CD4-positive, alpha-beta T cell treated with Interleukin-2 at 100 ng/mL for 4 hours (primary cell): Measurements from ENCODE around the gene POLRMT.

Experiments
- DNase-seq: peaks from one replicate; pipeline ENCODE4 v3.0.0-alpha.2; 2020; ENCODE audit warnings: low spot score

The POLRMT gene

GRCh38 chr19:662962-663681 lies 29.8 kb upstream of the POLRMT start, which contains the start of gene RNF126:
Gene RNF126 (minus strand): TSS chr19:663214. CDS start chr19:663121, 93 bp downstream.
- peak; percentile 95 for DNase-seq

- peak; percentile 72 for DNase-seq
Observed at GRCh38 chr19:662207-662961, 29.0 kb upstream of the POLRMT start.

- peak; percentile 70 for DNase-seq
Observed at GRCh38 chr19:661427-662196, 28.3 kb upstream of the POLRMT start.

- no peak for DNase-seq
Observed at GRCh38 chr19:660793-661426, 27.6 kb upstream of the POLRMT start.

GRCh38 chr19:658916-659839 lies 25.8 kb upstream of the POLRMT start:
- peak; percentile 72 for DNase-seq

- no peak for DNase-seq
Observed at GRCh38 chr19:658059-658839, 24.9 kb upstream of the POLRMT start.

GRCh38 chr19:657611-658010 lies 24.3 kb upstream of the POLRMT start:
- no peak for DNase-seq

GRCh38 chr19:656751-657559 lies 23.6 kb upstream of the POLRMT start:
- DNase-seq: no peak

- no peak for DNase-seq
Observed at GRCh38 chr19:655691-656090, 22.4 kb upstream of the POLRMT start.

- no peak for DNase-seq
Observed at GRCh38 chr19:653425-653824, 20.1 kb upstream of the POLRMT start.

GRCh38 chr19:652467-653389 lies 19.4 kb upstream of the POLRMT start:
- no peak for DNase-seq

GRCh38 chr19:651991-652390 lies 18.7 kb upstream of the POLRMT start:
- no peak for DNase-seq

- no peak for DNase-seq
Observed at GRCh38 chr19:651114-651818, 17.9 kb upstream of the POLRMT start.

GRCh38 chr19:650121-650520 lies 16.8 kb upstream of the POLRMT start:
- DNase-seq: no peak

- no peak for DNase-seq
Observed at GRCh38 chr19:648904-649801, 15.8 kb upstream of the POLRMT start.

- no peak for DNase-seq
Observed at GRCh38 chr19:648305-648704, 15.0 kb upstream of the POLRMT start.
